HG03457 (cell line): ENCODE results near the gene TOR1AIP1.
"Not testable (repeated sequence)": the region's sequence is repeated elsewhere in the genome, so short reads cannot be mapped to it uniquely, and the experiment has no call there.

Source experiments
- ATAC-seq: cut with Tn5 transposase; IDR thresholded peaks from one replicate; pipeline ENCODE4 v1.9.1; 2021; ENCODE audit warnings: moderate number of reproducible peaks; ENCODE audit not compliant: unreplicated experiment

Gene TOR1AIP1

DNA sequence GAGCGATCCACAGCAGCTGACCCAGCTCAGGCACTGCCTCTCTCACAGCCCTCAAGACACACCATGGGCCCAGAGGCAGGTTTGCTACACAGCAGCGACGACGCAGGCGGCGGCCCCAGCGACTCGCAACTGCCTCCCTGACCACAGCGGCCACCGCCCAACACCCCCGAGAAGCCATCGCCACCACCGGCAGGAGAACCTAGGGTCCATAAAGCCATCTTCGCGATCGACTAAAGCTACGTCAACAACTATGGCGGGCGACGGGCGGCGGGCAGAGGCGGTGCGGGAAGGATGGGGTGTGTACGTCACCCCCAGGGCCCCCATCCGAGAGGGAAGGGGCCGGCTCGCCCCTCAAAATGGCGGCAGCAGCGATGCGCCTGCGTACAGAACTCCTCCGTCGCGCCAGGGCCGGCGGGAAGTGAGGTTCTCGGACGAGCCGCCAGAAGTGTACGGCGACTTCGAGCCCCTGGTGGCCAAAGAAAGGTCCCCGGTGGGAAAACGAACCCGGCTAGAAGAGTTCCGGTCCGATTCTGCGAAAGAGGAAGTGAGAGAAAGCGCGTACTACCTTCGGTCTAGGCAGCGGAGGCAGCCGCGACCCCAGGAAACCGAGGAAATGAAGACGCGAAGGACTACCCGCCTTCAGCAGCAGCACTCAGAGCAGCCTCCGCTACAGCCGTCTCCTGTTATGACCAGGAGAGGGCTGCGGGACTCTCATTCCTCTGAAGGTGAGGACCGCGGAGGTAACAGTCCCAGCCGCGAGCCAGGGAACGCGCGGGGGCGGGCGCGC lies at the start of gene TOR1AIP1:
Gene TOR1AIP1 (plus strand): TSS at position 33 of the 787 bp plus-strand sequence. CDS start 218 bp downstream, at position 251.
- ATAC-seq, result peak; percentile 70

- not testable (repeated sequence) for ATAC-seq
Observed at GRCh38 chr1:179836686-179837445, 45.2 kb upstream of the TOR1AIP1 start.

DNA sequence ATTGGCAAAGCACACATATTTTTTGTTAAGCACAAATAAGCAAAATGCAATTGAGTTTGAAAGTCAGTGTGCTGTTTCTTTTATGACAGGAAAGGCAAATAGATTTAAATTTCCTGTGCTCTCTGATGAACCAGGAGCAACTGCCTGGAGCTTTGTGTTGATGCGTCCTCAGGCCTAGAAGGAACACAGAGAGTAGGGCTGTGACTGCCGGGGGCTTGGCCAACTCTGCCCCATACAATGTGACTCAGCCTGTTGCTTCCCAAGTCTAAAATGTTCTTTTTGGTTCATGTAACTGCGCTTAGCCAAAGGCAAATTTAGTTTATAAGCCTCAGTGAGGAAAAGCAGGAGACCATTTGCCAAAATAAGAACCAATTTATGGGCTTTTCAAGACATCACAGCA lies 42.0 kb upstream of the TOR1AIP1 start:
- ATAC-seq, result no peak

DNA sequence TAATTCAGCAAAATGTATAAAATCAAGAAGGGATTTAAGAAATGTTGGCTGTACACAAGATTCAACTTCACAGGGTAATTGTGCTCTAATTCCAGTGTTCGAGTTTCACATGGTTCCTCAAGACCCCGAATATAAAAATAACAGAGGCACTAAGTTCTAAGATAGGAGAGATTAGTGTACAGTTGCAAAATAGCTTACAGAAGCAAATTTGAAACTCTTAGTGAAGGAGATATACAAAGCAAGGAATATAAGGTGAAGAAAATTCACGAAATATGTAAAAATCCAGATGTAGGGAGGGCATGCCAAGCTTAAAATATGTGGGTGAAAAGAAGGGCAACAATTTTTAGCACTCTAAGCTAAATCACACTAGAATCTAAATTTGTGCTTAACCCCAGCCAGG lies 33.9 kb upstream of the TOR1AIP1 start:
- no peak for ATAC-seq

GRCh38 chr1:179853102-179853501 lies 29.0 kb upstream of the TOR1AIP1 start:
- ATAC-seq, result no peak

DNA sequence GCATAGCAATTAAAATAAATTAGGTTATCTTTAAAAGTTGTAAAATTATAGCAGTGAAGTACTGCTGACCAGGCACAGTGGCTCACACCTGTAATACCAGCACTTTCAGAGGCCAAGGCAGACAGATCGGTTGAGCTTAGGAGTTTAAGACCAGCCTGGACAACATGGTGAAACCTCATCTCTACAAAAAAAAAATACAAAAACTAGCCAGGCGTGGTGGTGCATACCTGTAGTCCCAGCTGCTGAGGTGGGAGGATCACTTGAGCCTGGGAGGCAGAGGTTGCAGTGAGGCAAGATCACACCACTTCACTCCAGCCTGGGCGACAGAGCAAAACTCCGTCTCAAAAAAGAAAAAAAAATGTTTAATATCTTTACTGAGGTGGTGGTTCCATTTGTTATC lies 26.3 kb upstream of the TOR1AIP1 start:
- ATAC-seq, result not testable (repeated sequence)

DNA sequence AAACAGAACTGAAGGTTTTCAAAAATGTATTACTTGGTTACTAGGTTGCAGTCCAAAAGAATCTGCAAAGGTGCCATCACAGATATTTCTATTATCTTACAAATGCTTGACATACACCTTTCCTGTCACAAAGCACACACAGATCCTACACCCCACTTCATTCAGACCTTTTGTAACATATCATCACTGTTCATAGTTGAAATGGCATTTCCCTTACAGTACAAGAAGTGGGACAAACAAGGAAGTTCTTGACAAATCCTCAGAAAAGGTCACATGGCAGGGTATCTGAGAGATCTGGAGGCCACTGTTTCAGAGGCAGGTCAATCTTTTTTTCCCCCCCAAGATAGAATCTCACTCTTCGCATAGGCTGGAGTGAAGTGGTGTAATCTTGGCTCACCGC lies 25.8 kb upstream of the TOR1AIP1 start:
- no peak for ATAC-seq

GRCh38 chr1:179857009-179857408 lies 25.1 kb upstream of the TOR1AIP1 start:
- ATAC-seq, result no peak

DNA sequence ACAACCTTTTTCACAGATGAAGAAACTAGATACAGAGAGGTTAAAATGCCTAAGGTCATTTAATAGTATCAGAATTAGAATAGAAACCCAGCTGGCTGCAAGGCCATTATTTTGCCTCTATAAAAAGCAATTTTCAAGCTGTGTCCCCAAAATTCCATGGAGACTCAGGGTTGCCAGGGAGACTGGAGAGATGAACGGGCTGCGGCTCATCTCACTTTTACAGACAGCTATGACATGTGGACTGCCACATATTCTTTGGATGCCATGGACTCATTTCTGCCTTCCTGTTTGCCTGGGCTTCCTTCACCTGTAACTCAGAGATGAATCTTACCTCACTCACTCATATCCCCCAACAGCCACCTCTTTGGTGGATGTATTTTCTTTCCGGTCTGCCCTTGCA lies 21.4 kb upstream of the TOR1AIP1 start:
- no peak for ATAC-seq

- ATAC-seq, result no peak
Observed at GRCh38 chr1:179865377-179865776, 16.7 kb upstream of the TOR1AIP1 start.

DNA sequence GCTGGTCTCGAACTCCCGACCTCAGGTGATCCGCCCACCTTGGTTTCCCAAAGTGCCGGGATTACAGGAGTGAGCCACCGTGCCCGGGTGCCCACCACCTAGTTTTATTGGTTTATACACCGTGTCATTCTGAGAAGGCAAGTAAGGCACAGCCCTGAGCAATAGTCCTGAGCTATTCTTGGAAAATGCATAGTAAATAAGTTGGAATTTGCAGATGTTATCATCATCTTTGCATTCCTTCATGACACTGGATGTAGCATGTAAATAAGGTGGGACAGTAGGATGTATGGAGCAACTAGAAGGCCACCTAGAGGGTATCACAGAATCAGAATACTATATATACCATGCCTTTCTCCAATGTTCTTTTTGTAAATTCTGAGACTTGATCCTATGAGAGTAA lies 15.5 kb upstream of the TOR1AIP1 start:
- ATAC-seq, result no peak

- no peak for ATAC-seq
Observed at GRCh38 chr1:179867493-179868330, 14.4 kb upstream of the TOR1AIP1 start.

DNA sequence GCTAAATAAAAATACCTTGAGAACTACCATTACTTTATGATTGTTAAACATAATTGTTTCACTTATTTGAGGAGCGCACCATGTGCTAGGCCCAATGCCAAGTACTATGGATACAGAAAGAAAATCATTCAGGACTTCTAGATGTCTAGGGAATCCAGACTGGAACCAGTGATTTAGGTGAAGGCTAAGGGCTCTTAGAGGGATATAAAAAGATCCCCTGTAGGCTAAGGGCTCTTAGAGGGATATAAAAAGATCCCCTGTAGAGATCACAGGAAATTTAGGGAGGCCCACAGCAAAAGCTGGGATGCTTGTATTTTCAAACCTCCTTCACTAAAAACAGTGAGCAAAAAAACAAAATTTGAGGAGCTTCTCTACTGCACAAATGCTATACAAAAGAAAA lies 11.2 kb upstream of the TOR1AIP1 start:
- no peak for ATAC-seq

DNA sequence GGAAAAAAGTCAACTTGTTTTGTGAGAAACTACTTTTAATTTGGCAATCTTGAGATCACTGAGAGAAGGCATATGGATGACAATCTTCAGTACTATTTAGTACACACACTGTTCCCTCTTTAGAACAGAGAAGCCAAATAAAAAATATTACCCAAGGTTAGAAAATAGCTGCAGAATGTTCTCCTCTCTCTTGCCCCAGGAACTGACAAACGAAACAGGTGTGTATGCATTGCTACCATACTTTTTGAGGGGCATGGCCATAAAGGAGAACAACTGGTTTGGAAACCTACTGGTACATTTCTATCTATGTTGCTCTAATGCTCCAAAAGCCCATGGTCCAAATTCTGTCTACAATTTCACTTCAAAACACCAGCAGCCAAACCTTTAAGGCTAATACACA lies 10.1 kb upstream of the TOR1AIP1 start:
- no peak for ATAC-seq

DNA sequence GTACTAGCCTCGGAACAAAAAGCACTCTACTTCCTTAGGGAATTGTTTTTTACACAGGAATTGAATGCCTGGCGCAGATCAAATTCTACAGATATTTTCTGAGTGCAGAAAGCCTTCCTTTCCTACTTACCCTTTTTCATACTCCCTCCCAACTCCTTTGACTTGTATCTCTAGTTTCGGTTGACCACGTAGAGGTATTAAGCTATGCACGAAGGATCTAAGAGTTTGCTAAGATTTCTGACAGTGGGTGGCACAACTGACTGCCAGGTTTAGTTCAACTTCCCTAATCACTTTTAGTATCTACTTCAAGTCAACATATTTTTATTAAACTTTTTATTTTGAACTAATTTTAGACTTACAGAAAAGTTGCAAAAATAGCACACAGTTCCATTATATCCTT lies 9.5 kb upstream of the TOR1AIP1 start:
- no peak for ATAC-seq

- no peak for ATAC-seq
Observed at GRCh38 chr1:179873438-179873851, 8.6 kb upstream of the TOR1AIP1 start.

- ATAC-seq, result no peak
Observed at GRCh38 chr1:179875596-179876299, 6.3 kb upstream of the TOR1AIP1 start.

DNA sequence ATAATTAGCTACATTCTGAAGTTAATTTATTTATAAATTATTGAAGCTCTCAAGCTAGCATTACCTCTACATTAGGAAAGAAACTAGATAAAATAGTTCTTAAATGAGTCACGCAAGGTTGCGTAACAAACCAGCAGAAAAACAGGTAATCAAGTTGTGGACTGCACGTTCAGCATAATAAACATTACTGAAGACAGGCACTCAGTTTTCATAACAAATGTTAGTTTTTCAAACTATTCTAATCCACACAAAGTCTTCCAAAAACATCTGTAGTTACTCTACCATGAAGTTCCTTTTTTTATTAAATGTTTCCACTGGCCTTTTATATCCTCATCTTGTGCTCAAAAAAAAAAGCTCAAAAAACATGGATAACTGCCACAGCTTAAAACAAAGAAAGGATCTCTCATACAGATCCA lies 5.8 kb upstream of the TOR1AIP1 start:
- no peak for ATAC-seq

GRCh38 chr1:179877586-179878265 lies 4.4 kb upstream of the TOR1AIP1 start, which contains the start of gene TOR1AIP2:
Gene TOR1AIP2, minus strand, starts transcription at chr1:179877803. Its CDS starts 25,138 bp downstream, at chr1:179852665.
- peak; percentile 56 for ATAC-seq

GRCh38 chr1:179879797-179880196 lies 2.3 kb upstream of the TOR1AIP1 start:
- ATAC-seq, result no peak
